ENCODE results near the gene TIMM50. TPM values are rescaled to one million over a fixed set of nuclear protein-coding genes. Genes with fewer than 3 reads are reported as not detected.

TIMM50 gene
- total RNA-seq, 1 donor from 2014 or later = 97.2 TPM

- Mint-ChIP-seq H3K4me3 (ENCODE audit: unreplicated experiment) (no peak overlapping the region), H3K36me3 (ENCODE audit: low read depth, unreplicated experiment) (peaks cover 33% of the 10 kb centered on the region)
- H3K36me3 ChIP-seq (ENCODE audit: insufficient read depth, low read length) = peaks cover 59% of the 10 kb centered on the region
Observed at GRCh38 chr19:39469036-39469435, 11.6 kb upstream of the TIMM50 start.

GRCh38 chr19:39469567-39469966 lies 11.1 kb upstream of the TIMM50 start:
- DNase-seq (ENCODE audit: low read depth) = no peak
- H3K36me3 Mint-ChIP-seq (ENCODE audit: low read depth, unreplicated experiment) = peaks cover 36% of the 10 kb centered on the region
- no peak overlapping the region for H3K4me2 ChIP-seq (ENCODE audit: low read length)
- H3K27me3 ChIP-seq (ENCODE audit: insufficient read depth, low read length) = no peaks in the 10 kb centered on the region
- H2AFZ ChIP-seq (ENCODE audit: low read depth, low read length) = no peak overlapping the region
- peaks cover 10% of the 10 kb centered on the region for H3K79me2 ChIP-seq (ENCODE audit: insufficient read depth, low read length)
- H3K4me1 ChIP-seq (ENCODE audit: insufficient read depth, low read length) = peaks cover 7% of the 10 kb centered on the region
- H3K27ac ChIP-seq (ENCODE audit: low read depth, low read length) = no peak overlapping the region
- no peak overlapping the region for H3K27ac Mint-ChIP-seq (ENCODE audit: unreplicated experiment)
- no peak for FAIRE-seq
- no peak overlapping the region for H3K4me3 Mint-ChIP-seq (ENCODE audit: unreplicated experiment)
- no peaks in the 10 kb centered on the region for H3K27me3 Mint-ChIP-seq (ENCODE audit: low read depth, unreplicated experiment)
- no peaks in the 10 kb centered on the region for H3K9me3 ChIP-seq (ENCODE audit: insufficient read depth, low read depth, low read length)
- peaks cover 81% of the 10 kb centered on the region for H4K20me1 ChIP-seq (ENCODE audit: insufficient read depth, low read length)
- no peak overlapping the region for H3K9ac ChIP-seq (ENCODE audit: low read length)
- TF ChIP-seq EZH2 (IDR thresholded peaks at IDR 0.05; ENCODE audit: insufficient read depth, low read length) = no peak
- TF ChIP-seq, protein P1, sequence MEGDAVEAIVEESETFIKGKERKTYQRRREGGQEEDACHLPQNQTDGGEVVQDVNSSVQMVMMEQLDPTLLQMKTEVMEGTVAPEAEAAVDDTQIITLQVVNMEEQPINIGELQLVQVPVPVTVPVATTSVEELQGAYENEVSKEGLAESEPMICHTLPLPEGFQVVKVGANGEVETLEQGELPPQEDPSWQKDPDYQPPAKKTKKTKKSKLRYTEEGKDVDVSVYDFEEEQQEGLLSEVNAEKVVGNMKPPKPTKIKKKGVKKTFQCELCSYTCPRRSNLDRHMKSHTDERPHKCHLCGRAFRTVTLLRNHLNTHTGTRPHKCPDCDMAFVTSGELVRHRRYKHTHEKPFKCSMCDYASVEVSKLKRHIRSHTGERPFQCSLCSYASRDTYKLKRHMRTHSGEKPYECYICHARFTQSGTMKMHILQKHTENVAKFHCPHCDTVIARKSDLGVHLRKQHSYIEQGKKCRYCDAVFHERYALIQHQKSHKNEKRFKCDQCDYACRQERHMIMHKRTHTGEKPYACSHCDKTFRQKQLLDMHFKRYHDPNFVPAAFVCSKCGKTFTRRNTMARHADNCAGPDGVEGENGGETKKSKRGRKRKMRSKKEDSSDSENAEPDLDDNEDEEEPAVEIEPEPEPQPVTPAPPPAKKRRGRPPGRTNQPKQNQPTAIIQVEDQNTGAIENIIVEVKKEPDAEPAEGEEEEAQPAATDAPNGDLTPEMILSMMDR (IDR thresholded peaks at IDR 0.05; ENCODE audit: insufficient read depth, low read depth, low read length) = no peak
- H3K36me3 ChIP-seq (ENCODE audit: insufficient read depth, low read length) = peaks cover 55% of the 10 kb centered on the region
- H3K4me3 ChIP-seq (ENCODE audit: insufficient read depth, low read depth, low read length) = no peak overlapping the region
- H3K9me3 Mint-ChIP-seq (ENCODE audit: unreplicated experiment) = no peaks in the 10 kb centered on the region
- H3K4me1 Mint-ChIP-seq (ENCODE audit: low read depth, unreplicated experiment) = peaks cover 3% of the 10 kb centered on the region

More at GRCh38 chr19:39469036-39469435, 11.6 kb upstream of the TIMM50 start:
- H3K9ac ChIP-seq (ENCODE audit: low read length) = no peak overlapping the region
- no peak overlapping the region for H3K4me2 ChIP-seq (ENCODE audit: low read length)
- no peak overlapping the region for H3K27ac ChIP-seq (ENCODE audit: low read depth, low read length)
- peaks cover 7% of the 10 kb centered on the region for H3K4me1 ChIP-seq (ENCODE audit: insufficient read depth, low read length)
- H4K20me1 ChIP-seq (ENCODE audit: insufficient read depth, low read length) = peaks cover 80% of the 10 kb centered on the region
- Mint-ChIP-seq H3K9me3 (ENCODE audit: unreplicated experiment) (no peaks in the 10 kb centered on the region), H3K27me3 (ENCODE audit: low read depth, unreplicated experiment) (no peaks in the 10 kb centered on the region), H3K27ac (ENCODE audit: unreplicated experiment) (no peak overlapping the region), H3K4me1 (ENCODE audit: low read depth, unreplicated experiment) (peaks cover 3% of the 10 kb centered on the region)
- H3K79me2 ChIP-seq (ENCODE audit: insufficient read depth, low read length) = peaks cover 13% of the 10 kb centered on the region
- no peak overlapping the region for H2AFZ ChIP-seq (ENCODE audit: low read depth, low read length)
- no peak for FAIRE-seq
- no peaks in the 10 kb centered on the region for H3K9me3 ChIP-seq (ENCODE audit: insufficient read depth, low read depth, low read length)
- TF ChIP-seq EZH2 (IDR thresholded peaks at IDR 0.05; ENCODE audit: insufficient read depth, low read length) = no peak
- TF ChIP-seq, protein P1 (IDR thresholded peaks at IDR 0.05; ENCODE audit: insufficient read depth, low read depth, low read length) = no peak
- no peaks in the 10 kb centered on the region for H3K27me3 ChIP-seq (ENCODE audit: insufficient read depth, low read length)
- no peak overlapping the region for H3K4me3 ChIP-seq (ENCODE audit: insufficient read depth, low read depth, low read length)
- DNase-seq (ENCODE audit: low read depth) = no peak

DNA sequence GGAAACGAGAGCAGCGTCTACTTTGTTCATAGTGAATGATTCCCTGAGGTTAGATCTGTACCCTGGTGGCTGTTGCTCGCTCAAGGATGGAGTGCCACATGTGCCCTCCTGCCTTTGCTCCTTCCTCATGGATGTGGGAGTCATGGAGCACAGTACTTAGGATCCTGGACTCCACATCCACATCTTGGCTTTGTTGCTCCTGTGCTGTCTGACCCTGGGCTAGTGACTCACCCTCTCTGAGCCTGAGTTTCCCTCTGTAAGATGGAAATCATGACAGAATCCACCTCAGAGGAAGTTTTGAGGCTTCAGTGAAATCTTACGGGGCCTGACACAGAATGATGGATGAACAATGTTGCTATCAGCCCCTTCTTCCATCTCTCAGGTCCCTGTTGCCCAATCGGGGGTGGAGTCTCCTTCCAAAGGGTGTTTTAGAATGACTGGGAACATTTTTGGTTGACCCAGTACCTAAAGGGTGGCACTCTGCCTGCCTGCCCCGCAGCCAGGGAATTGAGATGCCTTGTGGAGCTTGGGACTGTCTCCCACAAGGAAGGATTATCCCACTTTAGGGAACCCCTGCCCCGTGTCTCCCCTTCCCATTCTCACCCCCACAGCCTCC lies 9.8 kb upstream of the TIMM50 start:
- Mint-ChIP-seq H3K9me3 (ENCODE audit: unreplicated experiment) (no peaks in the 10 kb centered on the region), H3K4me3 (ENCODE audit: unreplicated experiment) (no peak overlapping the region), H3K27ac (ENCODE audit: unreplicated experiment) (peak overlapping the region; percentile 2), H3K36me3 (ENCODE audit: low read depth, unreplicated experiment) (peaks cover 40% of the 10 kb centered on the region), H3K27me3 (ENCODE audit: low read depth, unreplicated experiment) (no peaks in the 10 kb centered on the region), H3K4me1 (ENCODE audit: low read depth, unreplicated experiment) (peaks cover 3% of the 10 kb centered on the region)
- FAIRE-seq (no peak), DNase-seq (ENCODE audit: low read depth) (peak; percentile 7)
- no peak overlapping the region for H3K27ac ChIP-seq (ENCODE audit: low read depth, low read length)
- no peak for TF ChIP-seq EZH2 (IDR thresholded peaks at IDR 0.05; ENCODE audit: insufficient read depth, low read length)
- TF ChIP-seq, protein P1 (IDR thresholded peaks at IDR 0.05; ENCODE audit: insufficient read depth, low read depth, low read length) = no peak
- peaks cover 47% of the 10 kb centered on the region for H3K36me3 ChIP-seq (ENCODE audit: insufficient read depth, low read length)
- H4K20me1 ChIP-seq (ENCODE audit: insufficient read depth, low read length) = peaks cover 78% of the 10 kb centered on the region
- no peaks in the 10 kb centered on the region for H3K27me3 ChIP-seq (ENCODE audit: insufficient read depth, low read length)
- no peaks in the 10 kb centered on the region for H3K79me2 ChIP-seq (ENCODE audit: insufficient read depth, low read length)
- no peak overlapping the region for H2AFZ ChIP-seq (ENCODE audit: low read depth, low read length)
- H3K4me3 ChIP-seq (ENCODE audit: insufficient read depth, low read depth, low read length) = no peak overlapping the region
- no peak overlapping the region for H3K4me2 ChIP-seq (ENCODE audit: low read length)
- H3K4me1 ChIP-seq (ENCODE audit: insufficient read depth, low read length) = peaks cover 7% of the 10 kb centered on the region
- H3K9me3 ChIP-seq (ENCODE audit: insufficient read depth, low read depth, low read length) = no peaks in the 10 kb centered on the region
- no peak overlapping the region for H3K9ac ChIP-seq (ENCODE audit: low read length)

Measured in astrocyte (in vitro differentiated cells and primary cell).